ENCODE results near the gene SLC25A24.

SLC25A24 gene

GRCh38 chr1:108085628-108086027 is 114.5 kb downstream of the SLC25A24 start:
- DNase-seq = no peak

DNA sequence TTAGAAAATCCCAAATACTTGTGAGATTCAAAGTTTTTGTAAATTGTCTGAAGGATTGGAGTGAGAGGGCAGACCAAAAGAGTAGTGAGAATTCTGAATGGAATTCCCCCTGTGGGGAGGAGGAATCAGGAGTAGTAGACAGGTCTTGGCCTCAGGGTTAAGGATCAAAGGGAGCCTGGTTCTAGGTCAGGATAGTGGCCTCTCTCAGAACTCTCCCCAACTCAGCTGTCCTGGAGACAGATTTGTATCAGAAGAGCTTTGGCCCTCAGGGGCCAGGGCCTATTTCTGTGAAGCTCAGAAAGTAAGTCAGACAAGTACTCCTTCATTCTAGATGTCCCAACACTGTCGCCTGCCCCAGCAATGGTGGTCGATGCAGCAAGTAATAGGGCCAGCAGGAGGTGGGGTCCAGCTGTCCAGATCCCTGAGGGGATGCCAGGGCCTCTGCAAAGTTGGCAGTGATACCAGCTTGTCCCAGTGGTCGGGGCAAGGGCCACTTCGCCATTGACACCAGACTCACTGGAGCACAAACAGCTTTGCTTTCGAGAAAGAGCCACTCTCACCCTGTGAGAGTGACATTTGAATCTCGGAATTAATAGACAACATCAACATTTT is 115.2 kb downstream of the SLC25A24 start:
- no peak for DNase-seq

Data from NCI-H82 (cell line).